HG03159 (cell line): Measurements from ENCODE around the gene SLC25A21.

ENCODE experiments used
- ATAC-seq: cut with Tn5 transposase; IDR thresholded peaks from one replicate; pipeline ENCODE4 v1.9.1; 2021; ENCODE audit warnings: mild to moderate bottlenecking, moderate library complexity; ENCODE audit not compliant: unreplicated experiment

Gene SLC25A21

GRCh38 chr14:36949371-36949770, 223.0 kb downstream of the SLC25A21 start:
- ATAC-seq, result no peak

- ATAC-seq, result no peak
These were observed 224.1 kb downstream of the SLC25A21 start for GRCh38 chr14:36948157-36948859.

- ATAC-seq, result no peak
These were observed 225.0 kb downstream of the SLC25A21 start for GRCh38 chr14:36947362-36947761.

- ATAC-seq, result no peak
These were observed 225.5 kb downstream of the SLC25A21 start for GRCh38 chr14:36946872-36947271.

GRCh38 chr14:36944307-36945010, 227.9 kb downstream of the SLC25A21 start:
- no peak for ATAC-seq

- no peak for ATAC-seq
These were observed 229.7 kb downstream of the SLC25A21 start for GRCh38 chr14:36942522-36943245.

- ATAC-seq, result peak; percentile 98
These were observed 230.5 kb downstream of the SLC25A21 start for GRCh38 chr14:36941783-36942521.

GRCh38 chr14:36940476-36940875, 231.9 kb downstream of the SLC25A21 start:
- no peak for ATAC-seq

- no peak for ATAC-seq
These were observed 233.1 kb downstream of the SLC25A21 start for GRCh38 chr14:36939265-36939664.

GRCh38 chr14:36938678-36939077, 233.7 kb downstream of the SLC25A21 start:
- ATAC-seq, result no peak

GRCh38 chr14:36935976-36936678, 236.3 kb downstream of the SLC25A21 start:
- no peak for ATAC-seq

- ATAC-seq, result no peak
These were observed 238.1 kb downstream of the SLC25A21 start for GRCh38 chr14:36934304-36934703.

GRCh38 chr14:36931791-36932190, 240.6 kb downstream of the SLC25A21 start:
- ATAC-seq, result no peak

- ATAC-seq, result no peak
These were observed 244.0 kb downstream of the SLC25A21 start for GRCh38 chr14:36928432-36928831.

- ATAC-seq, result no peak
These were observed 247.3 kb downstream of the SLC25A21 start for GRCh38 chr14:36925094-36925493.

GRCh38 chr14:36916668-36917067, 255.7 kb downstream of the SLC25A21 start:
- ATAC-seq, result no peak

GRCh38 chr14:36915081-36915480, 257.3 kb downstream of the SLC25A21 start:
- no peak for ATAC-seq

- no peak for ATAC-seq
These were observed 261.8 kb downstream of the SLC25A21 start for GRCh38 chr14:36910578-36910977.

GRCh38 chr14:36905272-36905888, 267.0 kb downstream of the SLC25A21 start:
- no peak for ATAC-seq

GRCh38 chr14:36901861-36902260, 270.5 kb downstream of the SLC25A21 start:
- no peak for ATAC-seq
